Mammary epithelial cell (primary cell): ENCODE measurements around the gene SH3PXD2B.

Experiments
- EZH2 ChIP-seq: IDR thresholded peaks from 2 replicates; pipeline ENCODE4 v1.6.1; 2012; ENCODE audit warnings: low read length, inconsistent platforms, borderline replicate concordance
- TF ChIP-seq, protein P1 (sequence below), 2 donors: IDR thresholded peaks in 1 of 2; conservative IDR thresholded peaks in 1 of 2; 2 replicates each; pipeline ENCODE4 v1.5.1; 2011 to 2012; ENCODE audit warnings: inconsistent platforms in 2 of 2, low read length in 2 of 2, mild to moderate bottlenecking in 2 of 2, control low read depth in 1 of 2, low read depth in 1 of 2; ENCODE audit not compliant: insufficient read depth in 1 of 2; ENCODE audit errors: extremely low read depth in 1 of 2

DNA sequence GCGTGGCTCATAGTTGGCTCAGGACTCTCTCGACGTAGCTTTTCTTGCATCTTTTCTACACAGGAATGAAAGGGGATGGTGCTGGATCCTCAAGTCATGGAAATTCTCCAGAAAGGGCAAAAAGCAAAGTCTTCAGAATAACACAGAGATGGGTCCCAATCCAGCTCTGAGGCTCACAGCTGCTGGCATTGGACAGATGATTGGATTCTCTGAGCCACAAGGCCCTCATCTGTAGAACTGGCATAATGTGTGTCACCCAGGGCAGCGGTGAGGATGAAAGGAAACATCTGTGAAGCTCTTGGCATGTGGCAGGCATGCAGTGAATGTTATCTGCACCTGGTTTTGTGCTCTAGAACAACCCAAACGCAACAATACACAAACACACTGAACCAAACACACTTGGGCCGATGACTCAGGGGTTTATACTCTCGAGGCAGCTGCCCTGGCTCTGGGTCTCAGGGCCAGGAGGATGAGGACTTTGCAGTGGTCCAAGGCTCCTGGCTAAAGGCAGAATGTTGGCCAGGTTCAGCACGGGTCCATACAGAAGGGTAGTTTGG lies 106.8 kb downstream of the SH3PXD2B start:
- TF ChIP-seq, protein P1, sequence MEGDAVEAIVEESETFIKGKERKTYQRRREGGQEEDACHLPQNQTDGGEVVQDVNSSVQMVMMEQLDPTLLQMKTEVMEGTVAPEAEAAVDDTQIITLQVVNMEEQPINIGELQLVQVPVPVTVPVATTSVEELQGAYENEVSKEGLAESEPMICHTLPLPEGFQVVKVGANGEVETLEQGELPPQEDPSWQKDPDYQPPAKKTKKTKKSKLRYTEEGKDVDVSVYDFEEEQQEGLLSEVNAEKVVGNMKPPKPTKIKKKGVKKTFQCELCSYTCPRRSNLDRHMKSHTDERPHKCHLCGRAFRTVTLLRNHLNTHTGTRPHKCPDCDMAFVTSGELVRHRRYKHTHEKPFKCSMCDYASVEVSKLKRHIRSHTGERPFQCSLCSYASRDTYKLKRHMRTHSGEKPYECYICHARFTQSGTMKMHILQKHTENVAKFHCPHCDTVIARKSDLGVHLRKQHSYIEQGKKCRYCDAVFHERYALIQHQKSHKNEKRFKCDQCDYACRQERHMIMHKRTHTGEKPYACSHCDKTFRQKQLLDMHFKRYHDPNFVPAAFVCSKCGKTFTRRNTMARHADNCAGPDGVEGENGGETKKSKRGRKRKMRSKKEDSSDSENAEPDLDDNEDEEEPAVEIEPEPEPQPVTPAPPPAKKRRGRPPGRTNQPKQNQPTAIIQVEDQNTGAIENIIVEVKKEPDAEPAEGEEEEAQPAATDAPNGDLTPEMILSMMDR (conservative IDR thresholded peaks at IDR 0.05 in 1 of 2, IDR thresholded peaks at IDR 0.05 in 1 of 2; ENCODE audit: extremely low read depth in 1 of 2, insufficient read depth in 1 of 2, low read depth in 1 of 2, low read length in 2 of 2) = no peak
- no peak for TF ChIP-seq EZH2
